Measurements from ENCODE around the gene S100A2.

DNA sequence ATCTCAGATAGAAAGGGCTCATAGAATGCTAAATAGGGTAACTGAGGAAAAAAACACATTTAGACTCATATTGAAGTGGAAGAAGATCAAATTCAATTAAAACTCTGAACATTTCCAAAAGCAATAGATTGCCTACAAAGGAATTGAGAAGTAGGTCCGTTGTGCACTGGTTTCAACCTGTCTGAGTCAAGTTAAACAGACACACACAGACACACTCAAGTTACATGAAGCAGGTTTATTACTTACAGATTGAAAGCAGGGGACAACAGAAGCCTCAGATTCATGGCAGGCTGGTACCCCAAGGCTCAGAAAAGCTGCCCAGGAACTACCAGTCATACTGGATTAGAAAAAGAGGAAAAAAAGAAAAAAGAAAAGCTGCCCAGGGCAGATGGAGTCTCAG lies 20.7 kb upstream of the S100A2 start:
- TF ChIP-seq, protein P1, sequence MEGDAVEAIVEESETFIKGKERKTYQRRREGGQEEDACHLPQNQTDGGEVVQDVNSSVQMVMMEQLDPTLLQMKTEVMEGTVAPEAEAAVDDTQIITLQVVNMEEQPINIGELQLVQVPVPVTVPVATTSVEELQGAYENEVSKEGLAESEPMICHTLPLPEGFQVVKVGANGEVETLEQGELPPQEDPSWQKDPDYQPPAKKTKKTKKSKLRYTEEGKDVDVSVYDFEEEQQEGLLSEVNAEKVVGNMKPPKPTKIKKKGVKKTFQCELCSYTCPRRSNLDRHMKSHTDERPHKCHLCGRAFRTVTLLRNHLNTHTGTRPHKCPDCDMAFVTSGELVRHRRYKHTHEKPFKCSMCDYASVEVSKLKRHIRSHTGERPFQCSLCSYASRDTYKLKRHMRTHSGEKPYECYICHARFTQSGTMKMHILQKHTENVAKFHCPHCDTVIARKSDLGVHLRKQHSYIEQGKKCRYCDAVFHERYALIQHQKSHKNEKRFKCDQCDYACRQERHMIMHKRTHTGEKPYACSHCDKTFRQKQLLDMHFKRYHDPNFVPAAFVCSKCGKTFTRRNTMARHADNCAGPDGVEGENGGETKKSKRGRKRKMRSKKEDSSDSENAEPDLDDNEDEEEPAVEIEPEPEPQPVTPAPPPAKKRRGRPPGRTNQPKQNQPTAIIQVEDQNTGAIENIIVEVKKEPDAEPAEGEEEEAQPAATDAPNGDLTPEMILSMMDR (IDR thresholded peaks at IDR 0.05; ENCODE audit: low read depth, low read length), result no peak
- TF ChIP-seq EZH2phosphoT487 (IDR thresholded peaks at IDR 0.05; ENCODE audit: low read depth), result no peak

All from OCI-LY3 (cell line).